ENCODE results near the gene OBI1. TPM values are rescaled to one million over a fixed set of nuclear protein-coding genes. Genes with fewer than 3 reads are reported as not detected.

OBI1 gene
- total and polyA plus RNA-seq, 2 donors from 2014 or later = 4.0 to 9.9 TPM

- no peak overlapping the region for H3K9ac ChIP-seq (ENCODE audit: low read length in 3 of 3)
- H3K27me3 ChIP-seq (ENCODE audit: control insufficient read depth, insufficient read depth, low read length) = peaks cover 63% of the 10 kb centered on the region
- no peak overlapping the region for H3K27ac ChIP-seq (ENCODE audit: low read depth in 2 of 2, low read length in 2 of 2)
These were observed 50.1 kb downstream of the OBI1 start for GRCh38 chr13:78608688-78609463.

GRCh38 chr13:78608252-78608687 is 50.7 kb downstream of the OBI1 start:
- FAIRE-seq (no peak), DNase-seq (peak in 1 of 5 donors; percentile 58)
- Histone ChIP-seq H3K4me1 (ENCODE audit: control insufficient read depth in 2 of 3, insufficient read depth in 2 of 3, low read depth in 1 of 3, low read length in 3 of 3) (peaks cover 0 to 16% (median 0%) of the 10 kb centered on the region in 3 donors), H3K9me3 (ENCODE audit: control insufficient read depth in 2 of 3, insufficient read depth in 1 of 3, low read length in 3 of 3) (no peaks in the 10 kb centered on the region), H3K9ac (ENCODE audit: low read length in 3 of 3) (no peak overlapping the region), H3K27ac (ENCODE audit: low read depth in 2 of 2, low read length in 2 of 2) (no peak overlapping the region), H3K27me3 (ENCODE audit: control insufficient read depth, insufficient read depth, low read length) (peaks cover 67% of the 10 kb centered on the region), H3K36me3 (ENCODE audit: control insufficient read depth in 2 of 3, insufficient read depth in 3 of 3, low read length in 3 of 3) (no peaks in the 10 kb centered on the region), H3K4me3 (ENCODE audit: low read length in 3 of 3) (peak overlapping the region in 1 of 3 donors; percentile 49)
- intact Hi-C loops (cut with DNase I) = no loop called here
- TF ChIP-seq CTCF (IDR thresholded peaks at IDR 0.05; ENCODE audit: borderline replicate concordance, extremely low read depth, insufficient read depth) = no peak

More at GRCh38 chr13:78608688-78609463, 50.1 kb downstream of the OBI1 start:
- Histone ChIP-seq H3K9me3 (ENCODE audit: control insufficient read depth in 2 of 3, insufficient read depth in 1 of 3, low read length in 3 of 3) (no peaks in the 10 kb centered on the region), H3K36me3 (ENCODE audit: control insufficient read depth in 2 of 3, insufficient read depth in 3 of 3, low read length in 3 of 3) (no peaks in the 10 kb centered on the region), H3K4me3 (ENCODE audit: low read length in 3 of 3) (peak overlapping the region in 2 of 3 donors; percentile 28 to 49), H3K4me1 (ENCODE audit: control insufficient read depth in 2 of 3, insufficient read depth in 2 of 3, low read depth in 1 of 3, low read length in 3 of 3) (peaks cover 0 to 12% (median 0%) of the 10 kb centered on the region in 3 donors)
- TF ChIP-seq CTCF (IDR thresholded peaks at IDR 0.05; ENCODE audit: borderline replicate concordance, extremely low read depth, insufficient read depth) = no peak
- no peak for FAIRE-seq
- intact Hi-C loops (cut with DNase I) = no loop called here
- peak in 1 of 5 donors; percentile 52 for DNase-seq

- intact Hi-C loops (cut with DNase I) = no loop called here
- H3K27me3 ChIP-seq (ENCODE audit: control insufficient read depth, insufficient read depth, low read length) = peaks cover 71% of the 10 kb centered on the region
- no peak overlapping the region for H3K27ac ChIP-seq (ENCODE audit: low read depth in 2 of 2, low read length in 2 of 2)
- H3K9me3 ChIP-seq (ENCODE audit: control insufficient read depth in 2 of 3, insufficient read depth in 1 of 3, low read length in 3 of 3) = no peaks in the 10 kb centered on the region
- no peaks in the 10 kb centered on the region for H3K36me3 ChIP-seq (ENCODE audit: control insufficient read depth in 2 of 3, insufficient read depth in 3 of 3, low read length in 3 of 3)
- FAIRE-seq = no peak
- no peak overlapping the region for H3K9ac ChIP-seq (ENCODE audit: low read length in 3 of 3)
- peaks cover 0 to 16% (median 0%) of the 10 kb centered on the region in 3 donors for H3K4me1 ChIP-seq (ENCODE audit: control insufficient read depth in 2 of 3, insufficient read depth in 2 of 3, low read depth in 1 of 3, low read length in 3 of 3)
- peak in 1 of 5 donors; percentile 59 for DNase-seq
- no peak overlapping the region for H3K4me3 ChIP-seq (ENCODE audit: low read length in 3 of 3)
- no peak for TF ChIP-seq CTCF (IDR thresholded peaks at IDR 0.05; ENCODE audit: borderline replicate concordance, extremely low read depth, insufficient read depth)
These were observed 51.3 kb downstream of the OBI1 start for GRCh38 chr13:78607409-78608251.

Data from kidney (tissue), 14 donors.